Stimulated activated CD8-positive, alpha-beta memory T cell treated with anti-CD3 and anti-CD28 coated beads, Interleukin-15, amount 100 ng/mL, for 1 hour (primary cell): Measurements from ENCODE around the gene TMEM141.
A peak's percentile ranks its signal among the peaks of the same experiment; 100 is the strongest.
"Not testable (repeated sequence)": the region's sequence is repeated elsewhere in the genome, so short reads cannot be mapped to it uniquely, and the experiment has no call there.

Source experiments
- DNase-seq: peaks from one replicate; pipeline ENCODE4 v3.0.0-alpha.2; 2020; ENCODE audit warnings: low read depth

TMEM141 gene

DNA sequence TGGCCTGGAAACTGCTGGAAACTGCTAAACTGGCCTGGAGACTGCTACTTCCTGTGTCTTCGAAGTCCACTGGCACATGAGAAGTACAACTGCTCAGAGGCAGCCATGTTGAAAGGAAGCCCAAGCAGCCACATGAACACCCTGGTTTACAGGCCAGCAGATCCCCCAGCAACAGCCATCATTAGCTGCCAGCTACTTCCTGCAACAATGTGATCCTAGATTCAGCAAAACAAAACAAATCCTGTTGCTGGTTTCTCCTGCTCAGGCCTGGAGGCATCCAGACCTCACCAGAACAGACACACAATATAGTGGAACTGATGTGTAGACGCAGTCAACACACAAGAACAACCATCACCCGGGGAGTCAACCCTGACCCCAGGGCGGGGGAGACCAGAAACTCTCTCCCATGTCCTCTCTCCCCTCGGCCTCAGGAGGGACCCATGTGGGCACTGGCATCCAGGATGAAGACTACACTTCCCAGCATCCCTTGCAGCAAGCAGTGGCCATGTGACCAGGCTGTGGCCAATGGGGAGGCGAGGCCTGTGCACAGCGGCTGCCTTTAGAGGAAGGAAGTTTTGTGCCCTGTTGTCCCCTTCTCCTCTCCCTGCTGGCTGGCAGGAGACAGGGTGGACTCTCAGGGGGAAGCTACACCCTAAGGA lies 17.6 kb upstream of the TMEM141 start:
- DNase-seq = no peak

DNA sequence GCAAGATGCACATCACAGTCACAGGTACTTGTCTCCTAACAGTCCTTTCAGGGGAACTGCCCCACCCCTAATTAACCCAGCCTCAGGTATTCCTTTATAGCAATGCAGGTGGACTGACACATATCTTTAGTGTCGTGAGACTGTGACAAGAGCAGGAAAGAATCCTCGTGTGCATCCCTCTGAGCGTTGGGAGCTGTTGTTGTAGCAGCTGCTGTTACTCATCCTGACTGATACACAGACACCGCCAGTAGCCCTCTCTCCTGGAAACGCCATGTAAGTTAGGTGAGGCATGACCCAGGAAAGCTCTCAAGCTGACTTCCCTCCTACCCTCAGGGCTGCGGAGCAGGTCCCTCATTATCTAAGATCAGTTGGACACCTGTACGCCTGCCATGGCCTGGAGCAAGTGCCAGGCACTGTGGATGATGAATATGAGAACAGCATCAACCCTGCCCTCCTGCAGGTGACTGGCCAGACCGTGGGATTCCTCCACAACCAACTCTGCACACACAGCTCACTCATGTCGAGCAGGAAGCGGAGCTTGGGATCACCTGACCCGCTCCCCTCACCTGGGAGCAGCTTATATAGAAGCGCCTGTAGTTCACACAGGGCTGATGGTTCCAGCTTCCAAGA lies 16.6 kb upstream of the TMEM141 start:
- no peak for DNase-seq

DNA sequence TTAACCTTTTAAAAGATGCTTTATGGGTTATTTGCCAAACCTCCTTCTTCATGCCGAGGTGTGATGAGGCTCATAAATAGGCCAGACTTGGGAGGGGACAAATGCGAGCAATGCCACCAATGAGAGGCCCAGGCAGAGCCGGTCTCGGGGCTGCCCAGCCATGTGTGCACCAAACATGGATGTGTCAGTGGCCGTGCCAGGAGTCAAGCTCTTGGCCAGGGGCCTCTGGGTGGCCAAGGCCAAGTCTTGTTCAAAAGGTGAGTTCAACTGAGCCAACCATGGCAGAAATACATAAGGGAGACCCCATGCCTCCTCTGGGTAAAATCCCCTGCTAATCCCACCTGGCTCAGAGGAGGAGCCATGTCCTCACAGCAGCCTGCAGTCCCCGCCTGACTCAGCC lies 16.0 kb upstream of the TMEM141 start:
- no peak for DNase-seq

DNA sequence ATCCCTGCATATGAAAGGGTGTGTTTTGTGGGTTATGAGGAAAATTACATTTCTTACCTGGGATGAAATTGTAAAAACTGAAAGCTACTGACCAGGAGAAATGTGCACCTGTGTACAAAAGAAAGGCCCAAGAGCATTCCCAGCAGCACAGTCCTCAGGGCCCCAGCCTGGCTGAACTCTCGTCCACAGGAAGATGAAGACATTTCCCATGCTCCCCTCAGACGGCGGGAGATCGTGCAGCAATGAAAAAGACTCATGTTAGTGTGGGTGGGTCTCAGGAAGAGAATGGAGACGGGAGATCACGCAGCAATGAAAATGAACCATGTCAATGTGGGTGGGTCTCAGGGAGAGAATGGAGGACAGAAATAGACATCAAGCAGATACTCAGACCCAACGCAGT lies 14.2 kb upstream of the TMEM141 start:
- DNase-seq = no peak

DNA sequence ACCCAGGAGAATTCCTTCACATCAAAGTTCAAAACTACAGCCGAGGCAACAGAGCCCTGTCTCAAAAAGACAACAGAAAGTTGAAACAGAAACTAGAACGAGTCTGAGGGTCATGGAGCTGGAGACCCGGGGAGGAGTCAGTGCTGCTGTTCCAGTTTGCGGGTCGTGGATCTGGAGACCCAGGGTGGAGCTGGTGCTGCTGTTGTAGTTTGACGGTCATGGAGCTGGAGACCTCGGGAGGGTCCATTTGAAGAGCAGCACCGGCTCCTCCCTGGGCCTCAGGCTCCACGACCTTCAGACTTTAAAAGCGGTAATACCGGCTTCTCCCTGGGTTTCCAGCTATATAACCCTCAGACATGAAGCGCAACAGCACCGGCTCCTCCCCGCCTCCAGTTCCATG lies 13.8 kb upstream of the TMEM141 start:
- DNase-seq = no peak

DNA sequence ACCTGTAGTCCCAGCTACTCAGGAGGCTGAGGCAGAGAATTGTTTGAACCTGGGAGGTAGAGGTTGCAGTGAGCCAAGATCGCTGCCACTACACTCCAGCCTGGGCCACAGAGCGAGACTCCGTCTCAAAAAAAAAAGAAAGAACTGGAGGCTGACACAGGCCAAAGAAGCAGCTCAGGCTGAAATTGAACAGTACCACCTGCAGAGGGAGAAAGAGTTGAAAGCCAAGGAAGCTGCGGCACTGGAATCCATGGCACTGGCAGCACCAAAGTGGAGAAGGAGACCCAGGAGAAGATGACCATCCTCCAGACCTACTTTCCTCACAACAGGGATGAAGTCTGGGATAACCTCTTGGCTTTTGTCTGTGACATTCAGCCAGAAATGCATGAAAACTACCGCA lies 11.3 kb upstream of the TMEM141 start:
- no peak for DNase-seq

DNA sequence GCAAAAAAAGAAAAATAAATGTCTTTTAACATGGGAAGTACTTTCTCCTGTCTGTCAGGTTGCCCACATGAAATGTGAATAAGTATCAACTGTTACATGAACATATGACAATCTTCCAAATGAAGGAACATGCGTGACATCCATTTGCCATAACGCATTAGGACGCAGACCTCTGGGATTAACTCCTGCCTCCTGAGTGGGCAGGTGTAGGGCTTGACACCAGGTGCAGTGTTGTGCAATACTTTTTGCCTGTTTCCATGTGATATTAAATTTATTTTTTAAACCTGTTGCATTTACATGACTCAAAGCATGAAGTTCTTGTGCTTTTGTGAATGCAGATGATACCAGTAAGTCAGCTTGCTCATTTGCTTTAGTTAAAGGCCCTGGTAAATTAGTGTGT lies 8.7 kb upstream of the TMEM141 start:
- DNase-seq = no peak

DNA sequence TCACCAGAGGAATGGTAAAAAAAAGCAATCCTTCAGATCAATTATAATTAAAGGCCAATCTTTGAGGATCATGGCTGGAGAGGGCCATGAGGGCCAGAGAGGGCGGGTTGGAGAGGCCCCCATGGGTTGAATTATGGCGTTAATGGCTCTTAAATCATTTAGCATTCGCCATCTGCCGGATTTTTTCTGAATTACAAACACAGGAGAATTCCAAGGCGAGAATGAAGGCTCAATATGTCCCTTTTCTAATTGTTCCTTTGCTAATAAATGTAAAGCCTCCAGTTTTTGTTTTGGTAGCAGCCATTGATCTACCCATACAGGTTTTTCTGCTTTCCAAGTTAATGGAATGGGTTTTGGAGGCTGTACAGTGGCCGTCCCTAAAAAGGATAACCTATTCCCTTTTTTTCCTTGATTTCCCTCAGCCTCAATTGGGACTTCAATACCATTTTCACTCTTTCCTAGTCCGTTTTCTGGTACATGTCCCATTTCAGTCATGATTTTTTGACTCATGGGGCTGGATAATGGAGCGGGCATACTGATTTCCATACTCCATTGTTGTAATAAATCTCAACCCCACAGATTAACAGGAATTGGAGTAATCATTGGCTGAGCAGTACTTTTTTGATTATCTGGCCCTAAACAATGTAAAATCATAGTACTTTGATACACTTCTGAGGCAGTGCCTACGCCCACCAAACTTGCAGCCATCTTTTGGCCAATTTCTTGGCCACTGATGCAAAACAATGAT lies 6.7 kb upstream of the TMEM141 start:
- DNase-seq = no peak

DNA sequence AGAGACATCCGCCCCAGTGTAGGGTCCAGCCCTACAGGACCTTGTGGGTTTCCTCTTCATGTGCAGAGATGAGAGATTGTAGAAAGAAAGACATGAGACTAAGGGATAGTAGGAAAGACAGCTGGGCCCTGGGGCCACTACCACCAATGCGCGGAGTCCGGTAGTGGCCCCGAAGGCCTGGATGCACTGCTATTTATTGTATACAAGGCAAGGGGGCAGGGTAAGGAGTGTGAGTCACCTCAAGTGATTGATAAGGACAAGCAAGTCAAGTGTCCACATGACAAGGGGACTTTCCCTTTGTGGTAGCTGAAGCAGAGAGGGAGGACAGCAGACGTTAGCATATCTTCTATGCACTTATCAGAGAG lies 6.2 kb upstream of the TMEM141 start:
- DNase-seq = no peak

DNA sequence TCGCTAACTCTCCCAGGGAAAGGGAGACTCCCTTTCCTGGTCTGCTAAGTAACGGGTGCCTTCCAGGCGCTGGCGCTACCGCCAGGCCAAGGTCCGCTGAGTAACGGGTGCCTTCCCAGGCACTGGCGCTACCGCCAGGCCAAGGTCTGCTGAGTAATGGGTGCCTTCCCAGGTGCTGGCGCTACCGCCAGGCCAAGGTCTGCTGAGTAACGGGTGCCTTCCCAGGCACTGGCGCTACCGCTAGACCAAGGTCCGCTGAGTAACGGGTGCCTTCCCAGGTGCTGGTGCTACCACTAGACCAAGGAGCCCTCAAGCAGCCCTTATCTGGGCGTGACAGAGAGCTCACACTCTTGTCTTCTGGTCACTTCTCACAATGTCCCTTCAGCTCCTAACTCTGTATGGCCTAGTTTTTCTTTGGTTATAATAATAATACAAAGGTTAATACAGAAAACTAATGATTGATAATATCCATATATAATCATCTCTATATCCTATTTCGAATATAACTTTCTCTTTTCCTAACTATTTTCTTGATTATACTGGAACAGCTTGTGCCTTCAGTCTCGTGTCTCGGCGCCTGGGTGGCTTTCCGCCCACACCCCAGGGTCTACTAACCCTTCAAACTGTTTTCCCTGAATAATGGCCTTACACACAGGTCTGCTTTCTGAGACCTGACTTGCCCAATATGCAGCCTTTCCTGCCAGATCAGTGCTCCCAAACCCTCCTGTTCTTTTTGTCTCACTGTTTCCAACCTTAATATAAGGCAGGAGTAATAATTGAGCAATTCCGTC lies 5.4 kb upstream of the TMEM141 start:
- DNase-seq = not testable (repeated sequence)

DNA sequence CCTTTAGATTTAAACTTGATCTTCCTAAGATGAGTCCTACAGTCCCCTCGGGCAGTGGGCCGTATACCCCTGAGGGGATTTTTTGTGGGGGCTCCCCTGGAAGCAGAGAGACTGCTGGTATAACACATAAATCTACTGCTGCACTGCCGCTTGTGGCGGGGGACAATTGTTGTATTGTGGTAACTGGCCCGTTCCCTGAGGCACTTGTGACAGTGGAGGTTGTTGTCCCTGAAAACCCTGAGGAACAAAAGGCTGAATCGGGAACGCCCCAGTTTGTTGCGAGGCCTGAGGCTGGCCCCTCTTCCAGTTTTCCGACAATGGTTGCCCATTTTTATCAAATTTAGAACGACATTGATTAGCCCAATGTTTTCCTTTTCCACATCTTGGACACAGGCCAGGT lies 4.7 kb upstream of the TMEM141 start:
- DNase-seq = no peak

DNA sequence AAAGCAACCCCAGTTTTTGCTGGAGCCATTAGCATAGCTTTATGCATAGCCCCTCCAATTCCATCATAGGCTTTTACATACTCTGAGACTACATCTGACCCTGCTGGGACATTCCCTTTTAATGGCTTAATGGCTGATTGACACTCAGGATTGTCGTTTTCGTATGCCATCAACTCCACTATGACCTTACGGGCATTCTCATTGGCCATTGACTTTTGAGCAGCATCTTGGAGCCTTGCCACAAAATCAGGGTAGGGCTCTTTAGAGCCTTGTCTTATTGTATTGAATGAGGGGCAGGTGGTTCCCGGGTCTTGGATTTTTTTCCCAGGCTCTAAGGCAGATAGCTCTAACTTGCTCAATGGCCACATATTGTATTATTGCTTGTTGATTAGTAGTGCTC lies 4.2 kb upstream of the TMEM141 start:
- DNase-seq = not testable (repeated sequence)

DNA sequence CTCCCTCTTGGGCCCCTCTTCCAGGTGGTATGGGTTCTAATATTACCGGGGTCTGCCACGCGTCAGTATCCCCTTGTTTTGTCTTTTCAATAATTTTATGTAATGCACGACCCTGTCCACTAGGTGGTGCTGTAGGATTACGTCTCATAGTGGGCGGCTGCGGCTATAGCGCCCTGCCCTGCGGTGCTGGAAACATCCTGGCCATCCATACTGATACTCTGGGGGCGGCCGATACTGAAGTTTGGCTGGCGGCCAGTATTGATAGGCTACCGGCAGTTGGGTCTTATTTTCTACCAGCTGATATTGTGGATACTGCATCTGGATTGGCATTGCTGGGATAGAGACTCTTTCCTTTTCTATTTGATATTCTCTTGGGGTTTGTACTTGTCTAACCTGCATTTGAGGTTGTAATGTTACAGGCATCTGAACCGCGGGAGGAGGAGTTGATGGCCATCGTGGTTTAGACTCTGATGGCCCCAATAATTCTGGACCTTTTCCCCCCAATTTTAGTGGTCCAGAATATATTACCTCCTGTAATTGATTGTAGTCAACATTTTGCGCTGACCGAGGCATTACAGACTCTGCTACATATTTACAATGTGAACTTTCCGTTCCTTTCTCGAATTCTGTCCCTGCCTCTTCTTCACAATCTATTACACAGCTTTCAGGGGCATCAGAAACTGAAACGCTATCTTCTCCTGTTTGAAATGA lies 3.3 kb upstream of the TMEM141 start:
- peak; percentile 45 for DNase-seq

DNA sequence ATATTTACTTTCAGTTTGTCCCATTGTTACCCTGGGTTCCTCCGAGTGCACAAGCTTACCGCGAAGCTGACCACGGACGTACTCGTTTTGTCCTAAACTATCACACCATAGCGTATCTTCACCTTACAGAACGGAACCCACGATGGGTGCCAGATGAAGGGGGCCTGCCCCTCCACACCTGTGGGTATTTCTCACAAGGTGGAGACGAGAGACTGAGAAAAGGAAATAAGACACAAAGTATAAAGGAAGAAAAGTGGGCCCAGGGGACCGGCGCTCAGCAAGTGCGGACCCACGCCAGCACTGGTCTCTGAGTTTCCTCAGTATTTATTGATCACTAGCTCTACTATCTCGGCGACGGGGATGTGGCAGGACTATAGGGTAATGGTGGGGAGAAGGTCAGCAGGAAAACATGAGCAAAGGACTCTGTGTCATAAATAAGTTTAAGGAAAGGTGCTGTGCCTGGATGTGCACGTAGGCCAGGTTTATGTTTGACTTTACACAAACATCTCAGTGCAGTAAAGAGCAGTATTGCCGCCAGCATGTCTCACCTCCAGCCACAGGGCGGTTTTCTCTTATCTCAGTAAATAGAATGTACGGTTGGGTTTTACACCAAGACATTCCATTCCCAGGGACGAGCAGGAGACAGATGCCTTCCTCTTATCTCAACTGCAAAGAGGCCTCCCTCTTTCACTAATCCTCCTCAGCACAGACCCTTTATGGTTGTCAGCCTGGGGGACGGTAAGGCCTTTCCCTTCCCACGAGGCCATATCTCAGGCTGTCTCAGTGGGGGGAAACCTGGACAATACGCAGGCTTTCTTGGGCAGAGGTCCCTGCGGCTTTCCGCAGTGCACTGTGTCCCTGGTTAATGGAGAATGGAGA lies 2.3 kb upstream of the TMEM141 start:
- DNase-seq = not testable (repeated sequence)

DNA sequence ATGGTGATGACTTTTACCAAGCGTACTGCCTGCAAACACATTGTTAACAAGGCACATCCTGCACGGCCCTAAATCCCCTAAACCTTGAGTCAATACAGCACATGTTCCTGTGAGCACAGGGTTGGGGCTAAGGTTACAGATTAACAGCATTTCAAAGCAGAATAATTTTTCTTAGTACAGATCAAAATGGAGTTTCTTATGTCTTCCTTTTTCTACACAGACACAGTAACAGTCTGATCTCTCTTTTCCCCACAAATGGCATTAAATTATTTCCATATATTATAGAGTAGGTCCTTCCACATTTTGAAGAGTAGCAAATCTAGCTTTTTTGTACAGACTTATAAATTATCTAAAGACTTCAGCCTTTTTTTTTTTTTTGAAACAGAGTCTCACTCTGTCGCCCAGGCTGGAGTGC lies 1.6 kb upstream of the TMEM141 start:
- DNase-seq = no peak

DNA sequence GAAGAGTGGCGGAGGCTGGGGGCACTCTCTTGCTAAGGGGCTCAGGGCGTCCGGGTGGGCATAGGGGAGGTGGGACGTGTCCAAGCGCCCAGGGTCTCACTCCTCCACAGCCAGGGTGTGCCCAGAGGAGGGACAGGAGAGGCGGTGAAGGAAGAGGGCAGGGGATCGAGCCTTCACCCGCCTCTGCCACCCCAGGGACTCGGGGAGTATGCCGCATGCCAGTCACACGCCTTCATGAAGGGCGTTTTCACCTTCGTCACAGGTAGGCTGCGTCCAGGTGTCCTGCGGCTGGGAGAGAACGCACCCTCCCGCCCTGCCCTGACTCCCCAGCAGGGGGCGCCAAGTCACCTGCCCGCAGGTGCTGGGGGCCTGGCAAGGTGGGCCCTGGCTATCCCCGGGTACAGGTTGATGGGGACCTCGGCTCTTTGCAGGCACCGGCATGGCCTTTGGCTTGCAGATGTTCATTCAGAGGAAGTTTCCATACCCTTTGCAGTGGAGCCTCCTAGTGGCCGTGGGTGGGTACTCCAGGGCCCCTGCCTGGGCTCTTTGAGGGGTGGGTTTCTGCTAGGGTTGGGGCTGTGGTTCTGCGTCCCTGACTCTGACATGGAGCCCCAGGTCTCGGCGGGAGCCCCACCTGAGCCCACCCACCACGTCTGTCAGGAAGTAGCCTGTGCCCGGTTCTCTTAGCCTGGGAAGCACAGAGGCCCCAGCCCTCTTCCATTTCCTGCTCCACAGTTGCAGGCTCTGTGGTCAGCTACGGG lies 552 bp downstream of the TMEM141 start:
- peak; percentile 39 for DNase-seq

DNA sequence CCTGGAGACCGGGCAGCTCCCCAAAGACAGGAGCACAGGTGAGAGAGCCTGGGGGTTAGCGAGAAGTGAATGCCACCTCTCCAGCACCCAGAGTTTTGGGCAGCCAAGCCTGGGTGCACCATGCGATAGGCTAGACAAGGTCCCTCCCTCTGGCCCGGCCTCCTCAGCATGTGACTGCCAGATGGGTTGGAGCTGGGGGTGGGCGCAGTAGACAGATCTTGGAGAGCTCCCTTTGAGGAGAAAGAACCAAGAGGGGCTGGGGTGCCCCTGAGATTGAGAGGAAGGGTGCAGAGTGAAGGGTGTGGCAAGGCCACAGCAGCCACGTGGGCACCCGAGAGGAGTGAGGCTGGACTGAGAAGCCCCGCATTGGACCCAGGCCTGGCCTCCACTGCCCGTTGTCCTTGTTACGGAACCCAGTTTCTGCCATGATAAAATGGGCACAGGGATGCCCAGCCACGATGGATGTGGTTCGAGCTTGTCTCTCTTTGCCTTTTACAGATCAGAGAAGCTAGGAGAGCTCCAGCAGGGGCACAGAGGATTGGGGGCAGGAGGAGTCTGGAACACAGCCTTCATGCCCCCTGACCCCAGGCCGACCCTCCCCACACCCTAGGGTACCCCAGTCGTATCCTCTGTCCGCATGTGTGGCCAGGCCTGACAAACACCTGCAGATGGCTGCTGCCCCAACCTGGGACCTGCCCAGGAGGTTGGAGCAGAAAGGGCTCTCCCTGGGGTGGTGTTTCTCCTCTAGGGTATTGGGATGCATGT lies 1.4 kb downstream of the TMEM141 start:
- DNase-seq = no peak

DNA sequence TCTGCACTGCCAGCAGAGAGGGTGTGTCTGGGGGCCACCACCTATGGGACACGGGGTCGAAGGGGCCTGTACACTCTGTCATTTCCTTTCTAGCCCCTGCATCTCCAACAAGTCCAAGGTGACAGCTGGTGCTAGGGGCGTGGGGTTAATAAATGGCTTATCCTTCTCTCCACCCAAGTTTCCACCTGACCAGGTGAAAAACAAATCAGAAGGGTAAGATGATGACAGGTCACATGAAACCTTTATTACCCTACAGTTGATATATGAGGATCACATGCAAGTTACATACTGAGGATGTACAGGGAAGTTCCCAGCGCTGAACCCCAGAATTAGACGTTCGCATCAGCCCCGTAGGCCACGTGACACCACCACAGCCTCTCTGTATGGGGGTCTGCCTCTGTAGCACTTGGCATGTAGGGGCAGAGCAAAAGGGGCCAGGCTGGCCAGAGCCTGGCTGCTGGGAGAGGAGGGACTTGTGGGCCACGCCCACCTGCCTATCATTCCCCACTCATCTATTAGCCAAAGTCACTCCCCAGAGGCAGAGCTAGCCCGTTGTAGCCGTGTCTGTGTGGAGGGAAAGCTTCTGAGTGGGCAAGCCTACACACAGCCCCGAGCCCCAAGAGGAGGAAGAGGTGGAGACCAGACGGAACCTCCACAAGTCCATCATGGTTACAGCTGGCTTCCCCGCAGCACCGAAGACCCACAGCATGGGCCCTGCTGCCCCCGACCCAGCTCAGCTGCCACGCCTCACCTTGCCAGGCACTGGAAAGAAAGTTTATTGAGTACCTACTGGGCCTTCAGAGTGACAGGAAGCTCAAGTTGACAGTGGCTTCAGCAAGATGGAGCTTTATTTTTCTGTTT lies 2.2 kb downstream of the TMEM141 start:
- DNase-seq = no peak
